Measurements from ENCODE around the gene CYP2B6. TPM values are rescaled to one million over a fixed set of nuclear protein-coding genes. Genes with fewer than 3 reads are reported as not detected.

CYP2B6 gene
- total and polyA plus RNA-seq, 4 donors = 0.01 to 1.2 TPM; not detected in 2

DNA sequence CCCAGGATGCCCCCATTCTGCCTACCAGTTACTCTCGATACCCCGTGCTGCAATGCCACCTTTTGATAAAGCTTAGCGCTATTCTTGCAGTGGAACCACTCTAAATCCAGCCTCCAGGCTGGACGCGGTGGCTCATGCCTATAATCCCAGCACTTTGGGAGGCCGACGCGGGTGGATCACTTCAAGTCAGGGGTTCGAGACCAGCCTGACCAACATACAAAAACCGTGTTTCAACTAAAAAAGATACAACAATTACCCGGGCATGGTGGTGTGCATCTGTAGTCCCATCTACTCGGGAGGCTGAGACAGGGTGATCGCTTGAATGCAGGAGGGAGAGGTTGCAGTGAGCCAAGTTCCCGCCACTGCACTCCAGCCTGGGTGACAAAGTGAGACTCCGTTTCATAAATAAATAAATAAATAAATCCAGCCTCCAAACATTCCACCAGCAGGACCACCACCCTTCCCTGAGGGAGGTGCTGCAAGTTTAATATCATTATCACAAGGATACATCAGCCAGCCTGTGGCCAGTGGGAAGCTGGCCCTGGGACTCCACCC, 27.7 kb downstream of the CYP2B6 start:
- H3K27ac ChIP-seq (ENCODE audit: low read depth in 1 of 2, low read length in 1 of 2) = no peak overlapping the region
- ATAC-seq (ENCODE audit: insufficient read depth, low FRiP score) = no peak
- H3K9me3 ChIP-seq (ENCODE audit: control insufficient read depth in 4 of 4, insufficient read depth in 3 of 4, low read length in 3 of 4) = peaks cover 0 to 3% (median 0%) of the 10 kb centered on the region in 4 donors
- TF ChIP-seq, protein P1, sequence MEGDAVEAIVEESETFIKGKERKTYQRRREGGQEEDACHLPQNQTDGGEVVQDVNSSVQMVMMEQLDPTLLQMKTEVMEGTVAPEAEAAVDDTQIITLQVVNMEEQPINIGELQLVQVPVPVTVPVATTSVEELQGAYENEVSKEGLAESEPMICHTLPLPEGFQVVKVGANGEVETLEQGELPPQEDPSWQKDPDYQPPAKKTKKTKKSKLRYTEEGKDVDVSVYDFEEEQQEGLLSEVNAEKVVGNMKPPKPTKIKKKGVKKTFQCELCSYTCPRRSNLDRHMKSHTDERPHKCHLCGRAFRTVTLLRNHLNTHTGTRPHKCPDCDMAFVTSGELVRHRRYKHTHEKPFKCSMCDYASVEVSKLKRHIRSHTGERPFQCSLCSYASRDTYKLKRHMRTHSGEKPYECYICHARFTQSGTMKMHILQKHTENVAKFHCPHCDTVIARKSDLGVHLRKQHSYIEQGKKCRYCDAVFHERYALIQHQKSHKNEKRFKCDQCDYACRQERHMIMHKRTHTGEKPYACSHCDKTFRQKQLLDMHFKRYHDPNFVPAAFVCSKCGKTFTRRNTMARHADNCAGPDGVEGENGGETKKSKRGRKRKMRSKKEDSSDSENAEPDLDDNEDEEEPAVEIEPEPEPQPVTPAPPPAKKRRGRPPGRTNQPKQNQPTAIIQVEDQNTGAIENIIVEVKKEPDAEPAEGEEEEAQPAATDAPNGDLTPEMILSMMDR (IDR thresholded peaks at IDR 0.05; ENCODE audit: control extremely low read depth, extremely low read depth) = no peak
- no peaks in the 10 kb centered on the region for H3K4me1 ChIP-seq (ENCODE audit: control insufficient read depth in 5 of 5, insufficient read depth in 5 of 5, low read length in 5 of 5)
- H3K36me3 ChIP-seq (ENCODE audit: control insufficient read depth in 4 of 4, insufficient read depth in 4 of 4, low read length in 4 of 4) = no peaks in the 10 kb centered on the region
- 93% methylated on average over 15 of the region's 15 CpGs for WGBS, 2 donors
- no peak for DNase-seq
- no peaks in the 10 kb centered on the region for H3K27me3 ChIP-seq (ENCODE audit: control insufficient read depth in 3 of 3, insufficient read depth in 3 of 3, low read length in 2 of 3)
- no peak overlapping the region for H3K4me3 ChIP-seq
- no peak overlapping the region for H3K9ac ChIP-seq (ENCODE audit: insufficient read depth in 1 of 2, low read length in 2 of 2)

DNA sequence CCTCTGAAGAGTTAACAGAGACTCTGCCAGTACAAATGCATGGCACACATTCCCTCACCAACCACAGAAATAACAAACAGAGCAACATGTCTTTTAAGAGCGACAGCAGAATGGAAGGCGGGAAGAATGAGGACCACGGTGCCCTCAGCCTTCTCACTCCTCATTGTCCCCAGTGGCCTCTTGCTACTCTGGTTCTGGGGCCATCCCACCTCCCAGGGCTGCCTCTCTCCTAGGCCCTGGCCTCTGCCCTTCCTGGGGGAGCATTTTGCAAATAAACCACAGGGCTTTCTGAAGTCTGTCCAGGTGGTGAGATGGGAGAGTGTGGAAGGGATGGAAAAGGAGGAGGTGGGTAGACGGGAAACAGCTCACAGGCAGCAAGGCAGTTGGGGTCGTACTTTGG, 28.3 kb downstream of the CYP2B6 start:
- H3K27ac ChIP-seq (ENCODE audit: low read depth in 1 of 2, low read length in 1 of 2) = no peak overlapping the region
- no peak overlapping the region for H3K9ac ChIP-seq (ENCODE audit: insufficient read depth in 1 of 2, low read length in 2 of 2)
- peaks cover 0 to 3% (median 0%) of the 10 kb centered on the region in 4 donors for H3K9me3 ChIP-seq (ENCODE audit: control insufficient read depth in 4 of 4, insufficient read depth in 3 of 4, low read length in 3 of 4)
- 68 to 79% methylated on average over 5 of the region's 5 CpGs for WGBS, 2 donors
- H3K4me3 ChIP-seq = no peak overlapping the region
- no peaks in the 10 kb centered on the region for H3K4me1 ChIP-seq (ENCODE audit: control insufficient read depth in 5 of 5, insufficient read depth in 5 of 5, low read length in 5 of 5)
- ATAC-seq (ENCODE audit: insufficient read depth, low FRiP score) = no peak
- H3K27me3 ChIP-seq (ENCODE audit: control insufficient read depth in 3 of 3, insufficient read depth in 3 of 3, low read length in 2 of 3) = no peaks in the 10 kb centered on the region
- H3K36me3 ChIP-seq (ENCODE audit: control insufficient read depth in 4 of 4, insufficient read depth in 4 of 4, low read length in 4 of 4) = no peaks in the 10 kb centered on the region
- TF ChIP-seq, protein P1 (IDR thresholded peaks at IDR 0.05; ENCODE audit: control extremely low read depth, extremely low read depth) = no peak
- no peak for DNase-seq

DNA sequence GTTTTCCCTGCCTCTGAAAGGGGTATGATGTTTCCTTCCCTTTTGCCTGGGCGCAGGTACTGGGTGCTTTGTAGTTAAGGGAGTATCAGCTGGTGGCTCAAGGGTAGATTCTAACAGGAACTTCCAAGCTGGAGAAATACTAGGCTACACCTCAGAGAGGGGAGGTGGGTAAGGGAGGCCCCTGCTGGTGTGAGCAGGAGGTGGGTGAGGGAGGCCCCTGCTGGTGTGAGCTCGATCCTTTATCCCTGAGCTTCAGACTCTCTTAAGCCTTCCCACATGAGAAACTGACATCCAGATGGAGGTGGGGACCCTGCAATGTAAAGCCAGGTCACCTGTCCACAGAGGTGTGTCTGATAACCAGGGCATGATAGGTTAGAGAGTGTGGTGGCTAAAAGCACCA, 32.1 kb downstream of the CYP2B6 start:
- no peak overlapping the region for H3K9ac ChIP-seq (ENCODE audit: insufficient read depth in 1 of 2, low read length in 2 of 2)
- TF ChIP-seq, protein P1 (IDR thresholded peaks at IDR 0.05; ENCODE audit: control extremely low read depth, extremely low read depth) = no peak
- peaks cover 0 to 5% (median 0%) of the 10 kb centered on the region in 4 donors for H3K9me3 ChIP-seq (ENCODE audit: control insufficient read depth in 4 of 4, insufficient read depth in 3 of 4, low read length in 3 of 4)
- no peak for ATAC-seq (ENCODE audit: insufficient read depth, low FRiP score)
- H3K4me1 ChIP-seq (ENCODE audit: control insufficient read depth in 5 of 5, insufficient read depth in 5 of 5, low read length in 5 of 5) = no peaks in the 10 kb centered on the region
- no peaks in the 10 kb centered on the region for H3K36me3 ChIP-seq (ENCODE audit: control insufficient read depth in 4 of 4, insufficient read depth in 4 of 4, low read length in 4 of 4)
- DNase-seq = no peak
- H3K27ac ChIP-seq (ENCODE audit: low read depth in 1 of 2, low read length in 1 of 2) = no peak overlapping the region
- no peak overlapping the region for H3K4me3 ChIP-seq
- WGBS, 2 donors = 60 to 66% methylated on average over 2 of the region's 2 CpGs
- H3K27me3 ChIP-seq (ENCODE audit: control insufficient read depth in 3 of 3, insufficient read depth in 3 of 3, low read length in 2 of 3) = peaks cover 0 to 15% (median 4%) of the 10 kb centered on the region in 3 donors

DNA sequence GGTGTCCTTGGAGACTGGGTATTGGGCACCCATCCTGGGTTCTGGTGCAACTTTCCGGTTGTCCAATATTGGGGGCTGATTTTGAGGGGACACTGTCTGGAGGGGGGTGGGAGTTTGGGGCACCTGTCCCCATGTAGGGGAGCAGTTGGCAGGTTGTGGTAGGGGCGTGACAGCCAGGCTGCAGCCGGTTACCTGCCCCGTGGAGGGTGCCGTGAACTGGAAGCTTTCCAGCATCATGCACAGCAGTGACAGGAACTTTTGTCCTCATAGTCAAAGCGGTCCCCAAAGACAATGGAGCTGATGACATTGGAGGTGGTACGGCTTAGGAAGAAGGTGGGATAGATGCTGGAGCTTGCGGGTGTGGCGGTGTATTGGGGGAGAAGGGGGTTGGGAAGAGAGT, 34.3 kb downstream of the CYP2B6 start:
- WGBS, 2 donors = 68 to 81% methylated on average over 9 of the region's 9 CpGs
- Histone ChIP-seq H3K27me3 (ENCODE audit: control insufficient read depth in 3 of 3, insufficient read depth in 3 of 3, low read length in 2 of 3) (peaks cover 0 to 15% (median 4%) of the 10 kb centered on the region in 3 donors), H3K36me3 (ENCODE audit: control insufficient read depth in 4 of 4, insufficient read depth in 4 of 4, low read length in 4 of 4) (no peaks in the 10 kb centered on the region)

More for the DNA sequence above, 34.3 kb downstream of the CYP2B6 start:
- Histone ChIP-seq H3K4me1 (ENCODE audit: control insufficient read depth in 5 of 5, insufficient read depth in 5 of 5, low read length in 5 of 5) (no peaks in the 10 kb centered on the region), H3K4me3 (no peak overlapping the region), H3K27ac (ENCODE audit: low read depth in 1 of 2, low read length in 1 of 2) (no peak overlapping the region), H3K9ac (ENCODE audit: insufficient read depth in 1 of 2, low read length in 2 of 2) (no peak overlapping the region), H3K9me3 (ENCODE audit: control insufficient read depth in 4 of 4, insufficient read depth in 3 of 4, low read length in 3 of 4) (peaks cover 0 to 2% (median 0%) of the 10 kb centered on the region in 4 donors)
- DNase-seq (no peak), ATAC-seq (ENCODE audit: insufficient read depth, low FRiP score) (no peak)
- TF ChIP-seq, protein P1 (IDR thresholded peaks at IDR 0.05; ENCODE audit: control extremely low read depth, extremely low read depth) = no peak

Data from lung (tissue), 12 donors.